ENCODE measurements around the gene KCNMA1.

- TF ChIP-seq, protein P1, sequence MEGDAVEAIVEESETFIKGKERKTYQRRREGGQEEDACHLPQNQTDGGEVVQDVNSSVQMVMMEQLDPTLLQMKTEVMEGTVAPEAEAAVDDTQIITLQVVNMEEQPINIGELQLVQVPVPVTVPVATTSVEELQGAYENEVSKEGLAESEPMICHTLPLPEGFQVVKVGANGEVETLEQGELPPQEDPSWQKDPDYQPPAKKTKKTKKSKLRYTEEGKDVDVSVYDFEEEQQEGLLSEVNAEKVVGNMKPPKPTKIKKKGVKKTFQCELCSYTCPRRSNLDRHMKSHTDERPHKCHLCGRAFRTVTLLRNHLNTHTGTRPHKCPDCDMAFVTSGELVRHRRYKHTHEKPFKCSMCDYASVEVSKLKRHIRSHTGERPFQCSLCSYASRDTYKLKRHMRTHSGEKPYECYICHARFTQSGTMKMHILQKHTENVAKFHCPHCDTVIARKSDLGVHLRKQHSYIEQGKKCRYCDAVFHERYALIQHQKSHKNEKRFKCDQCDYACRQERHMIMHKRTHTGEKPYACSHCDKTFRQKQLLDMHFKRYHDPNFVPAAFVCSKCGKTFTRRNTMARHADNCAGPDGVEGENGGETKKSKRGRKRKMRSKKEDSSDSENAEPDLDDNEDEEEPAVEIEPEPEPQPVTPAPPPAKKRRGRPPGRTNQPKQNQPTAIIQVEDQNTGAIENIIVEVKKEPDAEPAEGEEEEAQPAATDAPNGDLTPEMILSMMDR (IDR thresholded peaks at IDR 0.05): no peak
- no peak for TF ChIP-seq EP300 (IDR thresholded peaks at IDR 0.05)
- no peak for TF ChIP-seq POLR2AphosphoS5 (IDR thresholded peaks at IDR 0.05)
These were observed 10.1 kb upstream of the KCNMA1 start for GRCh38 chr10:77647543-77648293.
